Psoas muscle (tissue), 8 donors: ENCODE measurements around the gene NFIB. TPM values are rescaled to one million over a fixed set of nuclear protein-coding genes. Genes with fewer than 3 reads are reported as not detected.

Experiments used
- ATAC-seq, 4 donors: fragments of 200-7000 bp; cut with Tn5 transposase; one replicate each; pipeline ENCODE4 v1.9.1; 2020; ENCODE audit warnings: moderate library complexity in 3 of 4, mild to moderate bottlenecking in 2 of 4
- DNase-seq, 2 donors: peaks; one replicate each; pipeline ENCODE4 v3.0.0-alpha.2; 2020
- H3K27ac ChIP-seq: fragments of 200-600 bp; one replicate; pipeline ENCODE4 v1.8.0; 2022
- H3K27me3 ChIP-seq, 3 donors: fragments of 200-600 bp in 1 of 3; one replicate each; pipeline versions ENCODE4 v1.6.1 to v1.8.0; 2013 to 2022; ENCODE audit warnings: low read length in 2 of 3, mild to moderate bottlenecking in 2 of 3, moderate library complexity in 1 of 3; ENCODE audit not compliant: insufficient read depth in 3 of 3
- H3K36me3 ChIP-seq, 2 donors: fragments of 200-600 bp in 1 of 2; one replicate each; pipeline versions ENCODE4 v1.6.1 to v1.8.0; 2013 to 2022; ENCODE audit warnings: low read depth in 1 of 2, mild to moderate bottlenecking in 1 of 2, moderate library complexity in 1 of 2; ENCODE audit not compliant: insufficient read depth in 1 of 2
- H3K4me1 ChIP-seq: fragments of 200-600 bp; one replicate; pipeline ENCODE4 v1.8.0; 2022
- H3K4me3 ChIP-seq: fragments of 200-600 bp; one replicate; pipeline ENCODE4 v1.8.0; 2022; ENCODE audit warnings: mild to moderate bottlenecking
- H3K9me3 ChIP-seq: fragments of 200-600 bp; one replicate; pipeline ENCODE4 v1.8.0; 2022
- WGBS, 3 donors: extraction: QIAGEN DNeasy Blood & Tissue Kit; methylation state at CpG; one replicate each; pipeline versions ENCODE4 v1.1.6 to v1.1.7; 2013; 5-methylcytosine and 5-hydroxymethylcytosine counted together
- intact Hi-C, 2 donors: fragments of 100-400 bp; cut with DNase I; formaldehyde crosslinking; loops; one replicate each; pipeline versions ENCODE4 v1.11.0 to v1.14.2; 2022
- polyA plus RNA-seq, 3 donors: library from polyadenylated mRNA; stranded (reverse); fragments of 200-250 nt; gene quantifications; one replicate each; pipeline ENCODE4 v1.2.3, GENCODE V29; 2013
- total RNA-seq, 4 donors: library from RNA; stranded (reverse); fragmentation: NEBNext Ultra II Directional in 2 of 4; extraction: Animal tissue kit (Norgen Biotek cat#: 25700) in 2 of 4; gene quantifications; one replicate each; pipeline versions ENCODE4 v1.2.1 to v1.2.4, GENCODE V29; 2021 to 2023
- TF ChIP-seq, protein P1 (sequence below): fragments of 200-600 bp; IDR thresholded peaks from one replicate; pipeline ENCODE4 v1.8.0; 2022; ENCODE audit warnings: antibody characterized with exemption
- donor health status: healthy with polysubstance abuse.
- donor health status: DM: no; HTN: no; CAD: no; lungs with moderate emphysema.
- donor health status: Bipolar disorder and iron deficiency.
- donor health status: healthy.
- donor health status: DM: yes; HTN: yes; CAD: no.
- donor health status: DM: no; HTN: no; CAD: no.
- donor health status: DM: no; HTN: no; CAD: no.
- donor health status: DM: yes; HTN: yes; CAD: no.

NFIB gene
- total and polyA plus RNA-seq, 7 donors: 5.8 to 65.1 (median 35.0) TPM

- intact Hi-C loops: no loop called here
- Histone ChIP-seq H3K36me3 (no peaks in the 10 kb centered on the region), H3K27ac (no peak overlapping the region), H3K4me3 (no peak overlapping the region), H3K27me3 (no peaks in the 10 kb centered on the region), H3K4me1 (peaks cover 9% of the 10 kb centered on the region), H3K9me3 (no peaks in the 10 kb centered on the region)
- ATAC-seq (peak in 1 of 4 donors; percentile 44), DNase-seq (no peak)
- whole genome bisulfite sequencing, 3 donors: 57 to 62% (median 61%) methylated on average over 13 of the region's 13 CpGs
- TF ChIP-seq, protein P1, sequence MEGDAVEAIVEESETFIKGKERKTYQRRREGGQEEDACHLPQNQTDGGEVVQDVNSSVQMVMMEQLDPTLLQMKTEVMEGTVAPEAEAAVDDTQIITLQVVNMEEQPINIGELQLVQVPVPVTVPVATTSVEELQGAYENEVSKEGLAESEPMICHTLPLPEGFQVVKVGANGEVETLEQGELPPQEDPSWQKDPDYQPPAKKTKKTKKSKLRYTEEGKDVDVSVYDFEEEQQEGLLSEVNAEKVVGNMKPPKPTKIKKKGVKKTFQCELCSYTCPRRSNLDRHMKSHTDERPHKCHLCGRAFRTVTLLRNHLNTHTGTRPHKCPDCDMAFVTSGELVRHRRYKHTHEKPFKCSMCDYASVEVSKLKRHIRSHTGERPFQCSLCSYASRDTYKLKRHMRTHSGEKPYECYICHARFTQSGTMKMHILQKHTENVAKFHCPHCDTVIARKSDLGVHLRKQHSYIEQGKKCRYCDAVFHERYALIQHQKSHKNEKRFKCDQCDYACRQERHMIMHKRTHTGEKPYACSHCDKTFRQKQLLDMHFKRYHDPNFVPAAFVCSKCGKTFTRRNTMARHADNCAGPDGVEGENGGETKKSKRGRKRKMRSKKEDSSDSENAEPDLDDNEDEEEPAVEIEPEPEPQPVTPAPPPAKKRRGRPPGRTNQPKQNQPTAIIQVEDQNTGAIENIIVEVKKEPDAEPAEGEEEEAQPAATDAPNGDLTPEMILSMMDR: no peak
Observed at GRCh38 chr9:14057368-14058324, 256.3 kb downstream of the NFIB start.

DNA sequence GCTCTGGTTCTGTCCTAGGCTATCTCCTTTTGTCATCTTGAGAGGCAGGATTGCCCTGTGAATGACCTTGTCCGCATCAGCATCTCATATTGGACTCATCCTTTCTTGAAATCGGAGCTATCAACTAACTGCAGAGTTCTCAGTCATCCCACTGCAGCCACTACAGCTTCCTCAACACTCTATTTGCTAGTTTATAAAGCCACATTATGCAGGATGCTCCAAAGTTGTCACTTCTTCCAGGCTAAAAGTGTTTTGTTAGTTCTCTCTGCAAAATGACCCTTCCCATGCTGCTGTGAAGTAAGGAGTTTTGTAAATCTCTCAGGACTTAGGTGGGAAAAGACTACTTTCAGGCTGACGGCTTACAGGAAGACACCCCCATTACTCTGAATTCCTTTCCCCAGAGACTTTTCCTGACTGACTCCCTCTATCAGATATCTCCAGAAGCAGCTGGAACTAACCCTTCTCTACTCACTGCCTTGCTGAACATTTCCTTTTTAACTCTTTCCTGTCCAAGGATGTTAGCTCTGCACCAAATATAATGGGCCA, 257.6 kb downstream of the NFIB start:
- H3K4me1 ChIP-seq: peaks cover 9% of the 10 kb centered on the region
- TF ChIP-seq, protein P1: no peak
- no peaks in the 10 kb centered on the region for H3K9me3 ChIP-seq
- no peaks in the 10 kb centered on the region for H3K36me3 ChIP-seq
- H3K27ac ChIP-seq: no peak overlapping the region
- DNase-seq (no peak), ATAC-seq (no peak)
- H3K27me3 ChIP-seq: no peaks in the 10 kb centered on the region
- WGBS, 3 donors: 38 to 52% (median 46%) methylated on average over 3 of the region's 3 CpGs
- H3K4me3 ChIP-seq: no peak overlapping the region
- intact Hi-C loops: no loop called here

DNA sequence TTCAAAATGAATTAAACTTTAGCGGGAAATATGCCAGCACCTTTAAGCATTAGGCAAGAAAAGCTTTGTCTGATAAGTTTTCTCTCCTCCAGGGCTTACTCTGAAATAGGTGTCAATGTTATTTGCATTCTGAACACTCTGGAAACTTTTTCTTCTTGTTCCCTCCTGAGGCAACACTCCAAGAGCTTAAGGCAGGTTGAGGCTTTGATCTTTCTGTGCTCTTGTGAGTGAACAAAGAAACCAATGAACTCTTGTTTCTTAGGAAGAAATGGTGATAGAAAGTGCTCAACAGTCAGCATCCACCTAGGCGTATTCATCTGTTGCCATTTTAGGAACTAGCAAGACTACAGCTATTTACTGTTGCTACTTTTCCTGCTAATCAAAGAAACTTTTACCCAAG, 259.8 kb downstream of the NFIB start:
- TF ChIP-seq, protein P1: no peak
- 92 to 97% (median 93%) methylated on average over 2 of the region's 2 CpGs for WGBS, 3 donors
- Histone ChIP-seq H3K9me3 (peaks cover 4% of the 10 kb centered on the region), H3K4me3 (no peak overlapping the region), H3K27ac (no peak overlapping the region), H3K27me3 (no peaks in the 10 kb centered on the region), H3K36me3 (no peaks in the 10 kb centered on the region), H3K4me1 (peaks cover 9% of the 10 kb centered on the region)
- no peak for ATAC-seq
- intact Hi-C loops: no loop called here
- DNase-seq: no peak

GRCh38 chr9:14052359-14052758, 261.6 kb downstream of the NFIB start:
- Histone ChIP-seq H3K27ac (no peak overlapping the region), H3K9me3 (peaks cover 4% of the 10 kb centered on the region), H3K4me1 (peaks cover 9% of the 10 kb centered on the region), H3K4me3 (no peak overlapping the region), H3K36me3 (no peaks in the 10 kb centered on the region), H3K27me3 (no peaks in the 10 kb centered on the region)
- ATAC-seq: no peak
- DNase-seq: no peak
- TF ChIP-seq, protein P1: no peak
- WGBS, 3 donors: 64 to 80% (median 71%) methylated on average over 2 of the region's 2 CpGs
- intact Hi-C loops: no loop called here
